Liver (tissue), 2 donors: Measurements from ENCODE around the gene NEK7.

Experiments used
- MAX ChIP-seq: IDR thresholded peaks from 2 replicates; pipeline ENCODE4 v1.6.1; 2016; ENCODE audit warnings: antibody characterized with exemption
- TF ChIP-seq, protein P1 (sequence below): fragments of 150-350 bp; IDR thresholded peaks from 2 replicates; pipeline ENCODE4 v1.5.1; 2017; ENCODE audit warnings: improper control_type of control experiment, low read depth, low read length; ENCODE audit not compliant: missing input control
- donor health status: healthy.

DNA sequence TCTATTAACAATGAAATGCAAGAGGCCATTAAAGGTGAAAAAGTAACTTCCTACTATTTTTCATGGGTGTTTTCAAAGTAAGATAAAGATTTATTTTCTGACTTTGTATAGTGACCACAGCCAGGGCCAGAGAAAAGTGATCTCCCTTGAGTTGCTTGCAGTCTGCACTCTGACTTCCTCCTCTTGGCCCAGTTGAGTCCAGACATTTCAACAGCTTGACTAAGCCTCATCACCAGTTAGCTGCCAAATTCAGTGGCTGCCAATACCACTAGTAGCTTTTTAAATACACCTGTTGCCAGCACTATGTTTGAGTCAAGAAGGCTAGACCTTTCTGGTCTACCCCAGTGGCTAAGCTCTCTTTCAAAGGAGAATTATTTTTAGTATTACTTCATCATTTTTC is 3.7 kb upstream of the NEK7 start:
- TF ChIP-seq, protein P1, sequence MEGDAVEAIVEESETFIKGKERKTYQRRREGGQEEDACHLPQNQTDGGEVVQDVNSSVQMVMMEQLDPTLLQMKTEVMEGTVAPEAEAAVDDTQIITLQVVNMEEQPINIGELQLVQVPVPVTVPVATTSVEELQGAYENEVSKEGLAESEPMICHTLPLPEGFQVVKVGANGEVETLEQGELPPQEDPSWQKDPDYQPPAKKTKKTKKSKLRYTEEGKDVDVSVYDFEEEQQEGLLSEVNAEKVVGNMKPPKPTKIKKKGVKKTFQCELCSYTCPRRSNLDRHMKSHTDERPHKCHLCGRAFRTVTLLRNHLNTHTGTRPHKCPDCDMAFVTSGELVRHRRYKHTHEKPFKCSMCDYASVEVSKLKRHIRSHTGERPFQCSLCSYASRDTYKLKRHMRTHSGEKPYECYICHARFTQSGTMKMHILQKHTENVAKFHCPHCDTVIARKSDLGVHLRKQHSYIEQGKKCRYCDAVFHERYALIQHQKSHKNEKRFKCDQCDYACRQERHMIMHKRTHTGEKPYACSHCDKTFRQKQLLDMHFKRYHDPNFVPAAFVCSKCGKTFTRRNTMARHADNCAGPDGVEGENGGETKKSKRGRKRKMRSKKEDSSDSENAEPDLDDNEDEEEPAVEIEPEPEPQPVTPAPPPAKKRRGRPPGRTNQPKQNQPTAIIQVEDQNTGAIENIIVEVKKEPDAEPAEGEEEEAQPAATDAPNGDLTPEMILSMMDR: no peak
- TF ChIP-seq MAX: no peak
